Activated CD8-positive, alpha-beta memory T cell treated with anti-CD3 and anti-CD28 coated beads for 1 hour (primary cell): ENCODE results near the gene CUX1.
"Not testable (repeated sequence)": the region's sequence is repeated elsewhere in the genome, so short reads cannot be mapped to it uniquely, and the experiment has no call there.

Source experiments
- DNase-seq, 2 donors: peaks; one replicate each; pipeline ENCODE4 v3.0.0-alpha.2; 2020; ENCODE audit warnings: low read depth in 1 of 2; ENCODE audit errors: extremely low read depth in 1 of 2

Gene CUX1

GRCh38 chr7:101853684-101854083 is 36.3 kb downstream of the CUX1 start:
- DNase-seq: no peak

- no peak for DNase-seq
These were observed 36.8 kb downstream of the CUX1 start for GRCh38 chr7:101854084-101854865.

GRCh38 chr7:101856473-101857357 is 39.3 kb downstream of the CUX1 start:
- DNase-seq: peak; percentile 48 to 54

GRCh38 chr7:101857358-101857811 is 40.0 kb downstream of the CUX1 start:
- DNase-seq: no peak

GRCh38 chr7:101858437-101859385 is 41.3 kb downstream of the CUX1 start:
- no peak for DNase-seq

GRCh38 chr7:101859411-101860106 is 42.1 kb downstream of the CUX1 start:
- no peak for DNase-seq

GRCh38 chr7:101860316-101861217 is 43.1 kb downstream of the CUX1 start:
- no peak for DNase-seq

GRCh38 chr7:101861218-101861775 is 43.9 kb downstream of the CUX1 start:
- DNase-seq: no peak

- DNase-seq: no peak
These were observed 45.1 kb downstream of the CUX1 start for GRCh38 chr7:101862280-101863220.

GRCh38 chr7:101863598-101863997 is 46.2 kb downstream of the CUX1 start:
- DNase-seq: no peak

GRCh38 chr7:101864039-101864438 is 46.6 kb downstream of the CUX1 start:
- no peak for DNase-seq

- no peak for DNase-seq
These were observed 47.6 kb downstream of the CUX1 start for GRCh38 chr7:101865031-101865430.

- DNase-seq: no peak
These were observed 48.0 kb downstream of the CUX1 start for GRCh38 chr7:101865455-101865854.

- no peak for DNase-seq
These were observed 48.9 kb downstream of the CUX1 start for GRCh38 chr7:101866328-101866727.

GRCh38 chr7:101867265-101867664 is 49.8 kb downstream of the CUX1 start:
- no peak for DNase-seq

- not testable (repeated sequence) for DNase-seq
These were observed 50.3 kb downstream of the CUX1 start for GRCh38 chr7:101867681-101868080.

GRCh38 chr7:101868191-101868950 is 50.9 kb downstream of the CUX1 start:
- no peak for DNase-seq
